Astrocyte of the hippocampus (primary cell): Measurements from ENCODE around the gene RANBP10.

Experiments used
- DNase-seq: peaks from one replicate; pipeline ENCODE4 v3.0.0; 2011; ENCODE audit warnings: low read depth, low spot score

RANBP10 gene

DNA sequence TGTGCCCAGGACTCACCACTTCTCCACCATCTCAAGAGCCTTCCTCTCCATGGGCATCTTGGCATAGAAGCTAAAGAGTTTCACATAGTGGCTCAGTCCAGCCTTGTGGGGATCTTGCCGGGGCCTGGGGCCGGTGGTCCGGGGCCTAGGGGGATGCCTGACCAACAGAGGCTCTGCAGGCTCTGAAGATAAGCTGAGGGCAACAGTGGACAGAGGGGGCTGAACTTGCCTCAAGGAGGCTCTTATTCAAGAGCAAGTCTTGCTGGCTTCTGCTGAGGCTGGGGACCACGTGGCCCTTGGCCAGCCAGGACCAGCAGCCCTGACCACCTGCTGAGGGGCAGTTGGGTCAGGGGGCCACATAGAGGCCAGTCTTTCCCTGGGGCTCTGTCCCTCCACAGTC is 22.3 kb upstream of the RANBP10 start:
- DNase-seq, result no peak

DNA sequence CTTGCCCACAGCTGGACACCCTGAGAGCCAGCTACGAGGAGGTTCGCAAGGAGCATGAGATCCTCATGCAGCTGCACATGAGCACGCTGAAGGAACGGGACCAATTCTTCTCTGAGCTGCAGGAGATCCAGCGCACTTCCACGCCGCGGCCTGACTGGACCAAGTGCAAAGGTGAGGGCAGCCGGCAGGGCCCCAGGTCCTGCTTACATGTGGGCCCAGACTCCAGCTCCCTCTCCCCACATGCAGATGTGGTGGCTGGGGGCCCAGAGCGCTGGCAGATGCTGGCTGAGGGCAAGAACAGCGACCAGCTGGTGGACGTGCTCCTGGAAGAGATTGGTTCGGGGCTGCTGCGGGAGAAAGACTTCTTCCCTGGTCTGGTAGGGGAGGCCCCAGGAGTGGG is 19.5 kb upstream of the RANBP10 start:
- DNase-seq, result no peak

DNA sequence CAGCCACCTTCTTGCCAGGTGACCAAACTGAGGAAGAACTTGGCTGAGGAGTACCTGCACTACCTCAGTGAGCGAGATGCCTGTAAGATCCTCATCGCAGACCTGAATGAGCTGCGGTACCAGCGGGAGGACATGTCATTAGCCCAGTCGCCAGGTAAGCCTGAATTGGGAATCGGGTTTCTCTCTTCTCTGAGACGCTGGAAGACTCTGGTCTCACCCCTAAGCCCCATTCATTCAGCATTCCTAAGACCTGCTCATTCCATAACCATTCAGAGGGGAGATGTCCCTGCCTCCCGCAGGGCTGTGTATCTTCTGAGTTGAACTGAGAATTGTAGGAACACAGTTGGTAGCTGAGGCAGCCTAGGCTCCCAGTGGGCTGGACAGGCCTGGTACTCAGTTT is 18.8 kb upstream of the RANBP10 start:
- DNase-seq, result no peak

DNA sequence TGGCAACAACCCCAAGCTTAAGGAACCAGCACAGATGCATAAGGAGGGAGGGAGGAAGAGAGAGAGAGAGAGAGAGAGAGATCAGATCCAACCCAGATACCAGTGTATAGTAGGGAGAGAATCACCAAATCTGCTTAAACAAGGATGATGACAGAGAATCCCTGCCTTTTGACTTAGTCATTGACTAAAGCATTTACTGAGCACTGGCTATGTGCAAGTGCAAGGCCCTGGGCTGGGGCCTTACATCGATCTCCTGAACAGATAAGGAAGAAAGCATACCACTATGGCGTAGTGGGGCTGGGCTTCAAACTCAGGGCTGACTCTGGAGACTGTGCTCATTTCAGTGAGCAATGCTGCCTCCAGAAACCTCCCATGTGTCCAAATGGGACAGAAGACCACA is 16.2 kb upstream of the RANBP10 start:
- no peak for DNase-seq

DNA sequence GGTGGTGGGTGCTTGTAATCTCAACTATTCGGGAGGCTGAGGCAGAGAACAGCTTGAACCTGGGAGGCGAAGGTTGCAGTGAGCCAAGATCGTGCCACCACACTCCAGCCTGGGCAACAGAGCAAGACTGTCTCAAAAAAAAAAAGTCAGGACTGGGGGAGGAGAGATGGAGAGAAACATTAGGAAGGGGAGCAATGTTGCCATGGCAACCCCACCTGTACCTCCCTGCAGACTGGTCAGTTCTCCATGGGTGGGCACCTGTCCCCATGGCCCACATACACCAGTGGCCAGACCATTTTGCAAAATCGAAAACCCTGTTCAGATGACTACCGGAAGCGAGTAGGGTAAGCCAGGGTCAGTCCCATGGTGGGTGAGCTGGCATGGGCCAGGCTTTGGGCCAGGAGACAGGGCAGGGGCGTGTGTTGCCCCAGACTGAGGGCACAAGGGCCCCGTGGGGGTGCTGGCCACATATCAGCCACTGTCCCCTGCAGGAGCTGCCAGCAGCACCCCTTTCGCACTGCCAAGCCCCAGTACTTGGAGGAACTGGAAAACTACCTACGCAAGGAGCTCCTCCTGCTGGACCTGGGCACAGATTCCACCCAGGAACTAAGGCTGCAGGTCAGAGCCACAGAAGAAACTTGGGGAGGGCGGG is 14.4 kb upstream of the RANBP10 start:
- DNase-seq, result no peak

DNA sequence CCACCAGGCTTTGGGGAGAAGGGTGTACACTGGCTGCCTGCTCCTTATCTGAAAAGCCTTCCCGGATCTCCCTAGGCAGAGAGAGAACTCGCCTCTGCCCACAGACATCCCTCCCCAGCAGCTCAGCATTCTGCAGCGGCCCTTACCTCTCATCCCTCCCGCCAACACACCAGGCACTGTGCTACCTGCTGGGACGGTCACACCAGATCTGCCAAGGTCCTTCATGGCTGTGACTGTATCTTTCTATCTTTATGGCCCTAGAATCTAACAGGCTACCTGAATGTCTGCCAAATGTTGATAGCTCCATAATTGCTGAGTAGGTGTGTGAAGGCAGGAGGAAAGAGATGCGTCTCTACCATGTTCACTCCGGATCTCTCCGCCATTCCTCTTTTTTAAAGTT is 8.2 kb upstream of the RANBP10 start:
- no peak for DNase-seq

DNA sequence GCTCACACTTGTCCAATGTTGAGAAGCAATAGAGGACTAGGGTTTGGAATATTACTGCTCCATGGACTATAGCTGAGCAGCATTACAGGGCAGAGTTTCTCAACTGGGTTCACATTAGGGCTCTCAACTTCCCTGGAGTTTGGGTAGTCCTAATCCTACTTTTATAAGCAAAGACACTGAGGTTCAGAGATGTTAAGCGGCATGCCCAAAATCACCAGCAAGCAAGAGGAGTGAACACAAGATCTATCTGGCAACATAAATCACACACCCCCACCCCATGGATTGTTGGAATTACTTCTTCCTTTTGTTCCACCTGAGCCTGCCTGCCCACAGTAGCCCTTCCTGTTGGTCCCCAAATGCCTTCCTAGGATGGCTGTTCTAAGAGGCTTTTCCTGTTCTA is 5.5 kb upstream of the RANBP10 start:
- no peak for DNase-seq

DNA sequence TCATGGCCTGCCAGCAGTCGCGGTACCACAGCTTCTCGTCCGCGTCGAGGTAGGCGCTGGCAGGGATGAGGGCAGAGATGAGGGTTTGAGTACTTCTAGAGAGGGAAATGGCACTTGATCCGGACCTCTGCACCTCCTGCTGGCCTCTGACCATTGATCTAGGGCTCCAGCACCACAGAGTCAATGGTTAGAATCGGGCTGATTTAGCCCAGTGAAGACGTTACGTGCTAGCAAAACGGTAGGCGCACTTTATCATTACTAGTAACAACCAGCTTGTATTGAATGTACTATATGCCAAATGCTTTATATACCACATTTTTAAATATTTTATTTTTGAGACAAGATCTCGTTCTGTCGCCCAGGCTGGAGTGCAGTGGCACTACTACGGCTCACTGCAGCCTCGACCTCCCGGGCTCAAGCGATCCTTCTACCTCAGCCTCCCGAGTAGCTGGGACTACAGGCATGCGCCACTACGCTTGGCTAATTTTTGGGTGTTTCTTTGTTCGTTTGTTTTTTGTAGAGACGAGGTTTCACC is 855 bp upstream of the RANBP10 start:
- no peak for DNase-seq

DNA sequence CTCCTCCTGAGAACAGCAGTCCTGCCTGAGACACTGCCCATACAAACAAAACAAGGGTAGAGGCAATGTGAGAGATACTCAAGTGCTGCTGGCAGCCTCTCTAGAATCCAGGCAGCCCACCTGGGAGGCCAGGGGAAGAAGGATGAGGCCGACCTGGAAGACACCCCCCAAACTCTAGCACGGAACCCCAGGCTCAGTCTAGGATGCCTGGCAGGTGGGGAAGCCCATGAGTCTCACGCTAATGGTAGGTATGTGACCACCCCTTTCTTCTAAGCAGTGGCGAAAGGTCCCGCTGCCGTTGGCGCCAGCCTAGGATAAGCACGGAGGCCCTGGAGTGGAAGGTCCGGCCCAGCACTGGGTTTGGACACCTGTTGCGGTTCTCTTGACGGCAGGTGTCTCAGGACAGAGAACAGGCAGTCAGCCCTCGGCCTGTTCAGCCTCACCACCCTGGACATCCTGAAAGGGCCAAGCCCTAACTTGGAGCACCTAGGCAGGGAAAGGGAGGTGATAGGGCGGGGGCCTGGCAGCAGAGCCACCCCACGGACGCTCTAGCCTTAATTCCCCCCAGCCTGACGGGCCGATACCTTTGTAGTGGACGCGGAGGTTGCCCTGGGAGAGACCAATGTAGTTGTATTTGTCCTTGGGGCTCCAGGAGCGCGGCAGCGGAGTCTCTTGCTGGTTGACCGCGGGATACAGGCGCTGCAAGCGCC is 487 bp downstream of the RANBP10 start:
- no peak for DNase-seq

DNA sequence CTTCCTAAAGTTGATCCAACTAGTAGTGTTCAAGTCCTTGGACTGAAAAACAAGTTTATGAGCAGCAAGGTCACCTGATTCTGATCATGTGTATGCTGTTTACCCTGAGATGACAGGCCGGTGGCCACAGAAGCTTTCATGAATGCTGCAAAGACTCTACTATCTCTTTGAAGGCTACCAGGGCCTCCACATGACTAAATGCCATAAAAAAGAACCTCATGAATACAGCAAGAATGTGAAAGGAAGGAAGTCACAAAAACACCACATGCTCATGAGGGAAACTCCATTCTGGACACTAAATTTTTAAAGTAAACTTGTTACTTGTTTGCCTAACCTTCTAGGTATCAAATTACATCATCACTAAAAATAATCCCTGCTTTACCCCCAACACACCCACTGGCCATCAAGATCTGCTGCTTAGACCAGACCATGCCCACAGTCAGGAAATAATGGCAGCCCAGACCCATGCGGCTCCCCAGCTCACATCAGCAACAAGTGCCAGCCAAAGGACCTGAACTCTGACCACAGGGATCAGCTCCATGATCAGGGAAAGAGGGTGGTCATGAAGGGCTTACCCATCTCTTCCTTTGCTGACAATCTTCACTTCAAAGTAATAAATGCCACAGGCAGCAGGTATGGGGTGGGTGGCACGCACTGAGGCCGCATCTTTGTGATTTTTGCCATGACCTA is 1.4 kb downstream of the RANBP10 start:
- no peak for DNase-seq

DNA sequence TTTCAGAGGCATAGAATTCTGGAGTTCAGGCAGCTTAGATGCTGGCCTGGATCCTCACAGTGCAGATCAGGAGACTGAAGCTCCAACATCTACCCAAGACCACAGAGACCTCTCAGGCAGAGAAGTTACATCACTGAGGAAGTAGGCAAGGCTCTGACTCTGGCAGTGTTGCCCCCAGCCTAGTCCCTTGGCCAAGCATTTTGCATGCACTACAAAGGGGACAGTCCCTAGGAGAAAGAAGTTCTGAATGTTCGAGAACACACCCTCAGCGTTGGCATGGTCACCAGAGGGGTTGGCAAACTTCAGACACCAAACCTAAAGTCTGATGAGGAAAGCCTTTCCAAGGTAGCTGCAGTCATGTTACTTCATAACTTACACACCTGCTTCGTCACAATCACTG is 2.5 kb downstream of the RANBP10 start:
- DNase-seq, result no peak

DNA sequence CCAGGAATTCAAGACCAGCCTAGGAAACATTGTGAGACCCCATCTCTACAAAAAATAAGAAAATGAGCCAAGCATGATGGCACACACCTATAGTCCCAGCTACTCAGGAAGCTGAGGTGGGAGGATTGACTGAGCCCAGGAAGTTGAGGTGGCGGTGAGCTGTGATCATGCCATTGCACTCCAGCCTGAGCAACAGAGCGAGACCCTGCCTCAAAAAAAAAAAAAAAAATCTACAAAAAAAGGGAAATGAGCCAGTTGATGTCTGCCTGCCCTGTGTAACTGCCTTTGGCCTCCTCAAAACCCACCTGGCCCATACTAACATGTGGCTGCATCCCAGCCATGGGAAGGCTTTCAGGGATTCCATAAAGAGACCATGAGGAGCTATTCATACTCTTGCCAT is 4.5 kb downstream of the RANBP10 start:
- no peak for DNase-seq

DNA sequence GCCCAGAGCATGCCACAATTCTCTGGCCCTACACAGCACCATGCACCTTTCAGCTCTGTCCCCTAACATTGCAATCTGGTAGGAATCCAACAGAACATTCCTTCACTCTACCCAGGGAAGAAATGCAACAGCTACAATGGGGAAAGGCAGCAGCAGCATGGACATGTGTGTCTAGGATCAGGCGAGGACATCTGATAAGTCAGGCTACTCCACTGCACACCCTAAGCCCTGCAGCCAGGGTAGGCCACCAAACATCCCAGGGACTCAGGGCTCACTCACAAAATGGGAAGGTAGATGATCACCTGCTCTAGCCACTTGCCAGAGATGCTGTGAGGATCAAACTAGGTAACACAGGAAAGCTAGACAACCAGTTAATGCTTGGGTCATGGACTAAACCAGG is 5.1 kb downstream of the RANBP10 start:
- DNase-seq, result no peak

DNA sequence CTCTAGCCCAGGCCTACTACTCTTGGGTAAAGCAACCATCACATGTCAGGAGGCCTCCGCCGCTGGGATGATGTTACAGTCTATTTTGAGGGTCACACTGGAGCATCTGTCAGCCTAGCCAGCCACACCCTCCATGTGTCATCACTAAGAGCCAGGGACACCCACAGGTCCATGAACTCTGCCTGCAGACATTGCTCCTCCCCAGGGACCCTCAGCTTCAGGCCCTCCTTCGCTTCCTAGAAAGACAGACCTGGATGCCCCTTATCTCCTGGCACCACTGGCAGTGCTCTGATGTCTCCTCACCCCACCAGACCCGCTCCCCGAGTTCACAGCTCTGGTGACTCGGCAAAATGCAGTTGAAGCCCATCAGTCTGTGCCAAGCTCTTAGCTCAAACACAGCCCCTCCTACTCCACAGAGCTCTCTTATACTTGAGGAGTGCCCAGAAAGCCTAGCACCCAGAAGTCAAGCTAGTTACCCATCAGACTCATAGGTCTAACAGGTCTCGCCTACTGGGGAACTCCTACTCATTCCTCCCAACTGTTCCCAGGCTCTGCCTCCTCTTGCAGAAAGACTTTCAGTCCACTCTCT is 5.9 kb downstream of the RANBP10 start:
- DNase-seq, result no peak

DNA sequence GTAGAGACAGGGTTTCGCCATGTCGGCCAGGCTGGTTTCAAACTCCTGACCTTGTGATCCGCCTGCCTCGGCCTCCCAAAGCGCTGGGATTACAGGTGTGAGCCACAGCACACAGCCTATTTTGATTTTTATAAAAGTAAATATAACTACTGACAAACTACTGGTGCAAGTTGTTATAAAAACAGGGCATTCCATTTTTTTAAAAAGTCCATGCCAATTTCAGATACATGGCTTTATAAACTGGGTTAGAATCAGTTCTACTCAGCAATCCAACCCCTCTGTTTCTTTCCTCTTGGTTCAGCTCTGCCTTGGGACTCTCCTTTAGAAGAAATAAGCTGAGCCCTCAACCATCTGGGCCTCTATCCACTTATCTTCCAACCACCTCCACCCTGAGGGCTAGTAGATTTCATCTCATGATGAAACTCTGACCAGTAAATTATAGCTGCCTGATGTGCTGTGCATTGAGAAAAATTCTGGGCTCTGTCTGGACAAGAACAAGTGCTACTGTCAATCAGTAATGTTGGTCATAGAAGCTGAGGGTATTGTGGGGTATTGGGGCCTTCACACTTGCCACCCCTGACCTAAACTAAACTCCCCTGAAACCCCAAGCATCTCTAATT is 10.2 kb downstream of the RANBP10 start:
- DNase-seq, result no peak

DNA sequence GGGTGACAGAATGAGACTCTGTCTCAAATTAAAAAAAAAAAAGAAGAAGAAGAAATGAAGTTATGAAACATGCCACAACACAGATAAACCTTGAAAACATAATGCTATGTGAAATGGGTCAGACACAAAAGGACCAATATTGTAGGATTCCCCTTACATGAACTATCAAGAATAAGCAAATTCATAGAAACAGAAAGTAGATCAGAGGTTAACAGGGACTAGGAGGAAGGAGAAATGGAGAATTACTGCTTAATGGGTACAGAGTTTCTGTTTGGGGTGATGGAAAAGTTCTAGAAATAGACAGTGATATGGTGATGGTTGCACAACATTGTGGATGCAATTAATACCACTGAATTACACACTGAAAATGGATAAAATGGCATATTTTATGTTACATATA is 16.3 kb downstream of the RANBP10 start:
- no peak for DNase-seq

DNA sequence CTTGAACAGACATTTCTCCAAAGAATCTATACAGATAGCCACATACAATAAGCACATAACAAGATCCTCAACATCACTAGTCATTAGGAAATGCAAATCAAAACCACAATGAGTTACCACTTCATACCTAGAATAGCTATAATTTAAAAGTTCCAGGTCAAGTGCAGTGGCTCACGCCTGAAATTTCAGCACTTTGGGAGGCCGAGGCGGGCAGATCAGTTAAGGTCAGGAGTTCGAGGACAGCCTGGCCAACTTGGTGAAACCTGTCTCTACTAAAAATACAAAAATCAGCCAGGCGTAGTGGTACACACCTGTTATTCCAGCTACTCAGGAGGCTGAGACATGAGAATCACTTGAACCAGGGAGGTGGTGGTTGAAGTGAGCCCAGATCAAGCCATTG is 19.9 kb downstream of the RANBP10 start:
- peak; percentile 13 for DNase-seq

DNA sequence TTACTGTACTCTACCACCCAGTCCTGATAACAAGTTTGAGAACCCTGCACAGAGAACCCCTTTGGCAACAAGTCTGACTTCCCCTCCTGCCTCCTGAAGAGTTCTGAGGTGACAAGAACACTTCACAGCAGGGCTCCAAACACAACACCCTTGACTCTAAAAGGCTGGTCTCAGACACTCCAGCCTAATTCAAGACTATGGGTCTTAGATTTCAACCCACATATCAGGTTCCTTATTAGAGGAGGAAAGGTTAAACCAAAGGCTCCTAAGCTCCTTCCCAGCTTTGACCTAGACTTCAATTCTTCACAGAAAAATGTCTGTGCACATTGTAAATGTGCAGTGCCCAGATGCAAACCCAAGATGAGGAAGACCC is 23.0 kb downstream of the RANBP10 start:
- DNase-seq, result no peak

DNA sequence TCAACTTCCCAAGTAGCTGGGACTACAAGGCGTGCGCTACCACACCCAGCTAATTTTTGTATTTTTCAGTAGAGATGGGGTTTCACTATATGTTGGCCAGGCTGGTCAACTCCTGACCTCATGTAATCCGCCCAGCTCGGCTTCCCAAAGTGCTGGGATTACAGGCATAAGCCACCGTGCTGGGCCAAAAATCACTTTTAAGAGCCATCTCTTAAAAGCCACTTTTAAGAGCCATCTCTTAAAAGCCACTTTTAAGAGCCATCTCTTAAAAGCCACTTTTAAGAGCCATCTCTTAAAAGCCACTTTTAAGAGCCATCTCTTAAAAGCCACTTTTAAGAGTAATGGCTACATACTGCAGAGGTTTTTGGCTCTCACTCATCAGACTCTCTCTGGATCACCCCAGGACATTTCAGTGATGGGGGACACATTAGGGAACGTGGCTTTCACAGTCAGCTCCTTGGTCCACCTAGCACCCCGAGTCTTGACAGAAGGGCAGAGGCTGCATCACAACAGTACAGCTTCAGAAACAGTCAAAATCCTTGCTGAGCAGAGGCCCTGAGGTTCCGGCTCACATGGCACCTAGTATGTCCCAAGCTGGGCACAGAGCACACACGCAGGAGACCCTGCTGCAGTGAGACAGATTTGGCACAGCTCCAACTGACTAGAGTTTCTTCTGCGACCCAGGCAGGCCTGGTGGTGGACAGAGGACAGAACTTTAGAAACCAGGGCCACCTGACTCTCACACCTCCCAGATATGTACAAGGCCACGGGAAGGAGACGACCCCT is 23.6 kb downstream of the RANBP10 start:
- no peak for DNase-seq

DNA sequence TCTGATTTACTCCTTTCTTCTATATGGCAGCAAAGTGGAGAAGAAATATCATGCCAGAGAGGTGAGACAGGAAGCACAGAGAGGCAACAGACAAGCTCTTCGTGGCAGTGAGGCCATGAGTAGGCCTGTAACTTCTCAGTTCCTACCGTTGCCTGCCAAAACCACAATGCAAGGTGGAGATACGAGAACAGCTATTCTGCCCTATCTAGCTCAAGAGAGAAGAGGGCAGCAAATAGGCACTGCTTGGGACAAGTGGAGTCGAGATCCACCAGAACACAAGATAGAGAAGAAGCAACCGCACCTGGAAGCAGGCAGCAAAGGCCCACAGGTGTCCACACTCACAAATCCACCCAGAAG is 24.8 kb downstream of the RANBP10 start:
- peak; percentile 13 for DNase-seq

DNA sequence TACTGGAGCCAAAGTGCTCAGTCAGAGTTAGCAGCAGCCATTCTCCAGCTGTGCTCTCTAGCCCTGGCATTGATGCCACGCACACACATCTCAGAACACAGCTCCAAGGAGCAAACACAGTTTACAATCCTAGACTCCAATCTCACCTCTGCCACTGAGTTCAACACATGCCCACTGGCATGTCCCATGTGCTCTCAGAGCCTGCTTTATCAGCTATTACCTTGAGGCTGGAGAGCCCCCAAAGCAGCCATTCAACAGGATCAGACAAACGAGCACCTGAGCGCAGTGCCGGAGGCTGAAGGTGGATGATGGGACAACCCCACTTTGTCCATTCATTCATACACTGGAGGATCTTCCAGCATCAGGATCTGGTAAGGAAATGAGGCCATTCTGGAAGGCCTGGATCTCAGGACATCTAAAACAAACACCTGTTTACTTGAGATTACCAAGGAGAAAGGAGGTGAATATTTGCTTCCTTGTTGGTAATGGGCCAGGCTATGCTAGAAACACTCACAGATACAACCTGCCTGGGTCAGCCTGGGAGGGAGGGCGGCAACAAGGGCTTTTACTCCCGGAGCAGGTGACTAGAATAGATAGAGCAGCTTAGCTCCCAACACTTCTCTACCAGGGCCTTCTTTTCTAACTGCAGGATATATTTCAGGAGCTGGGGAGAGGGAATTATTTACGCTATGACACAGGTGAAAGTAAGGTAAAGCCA is 25.4 kb downstream of the RANBP10 start:
- DNase-seq, result no peak
